Myometrial cell (primary cell): ENCODE measurements around the gene NELFA. TPM values are rescaled to one million over a fixed set of nuclear protein-coding genes. Genes with fewer than 3 reads are reported as not detected.

ENCODE experiments used
- total RNA-seq: library from RNA; depleted of rRNA; stranded (reverse); fragments of >200 nt; gene quantifications from 2 replicates; pipeline ENCODE4 v1.2.3, GENCODE V29; 2015

The NELFA gene
- 11.5 and 25.7 TPM in 2 replicates for total RNA-seq

DNA sequence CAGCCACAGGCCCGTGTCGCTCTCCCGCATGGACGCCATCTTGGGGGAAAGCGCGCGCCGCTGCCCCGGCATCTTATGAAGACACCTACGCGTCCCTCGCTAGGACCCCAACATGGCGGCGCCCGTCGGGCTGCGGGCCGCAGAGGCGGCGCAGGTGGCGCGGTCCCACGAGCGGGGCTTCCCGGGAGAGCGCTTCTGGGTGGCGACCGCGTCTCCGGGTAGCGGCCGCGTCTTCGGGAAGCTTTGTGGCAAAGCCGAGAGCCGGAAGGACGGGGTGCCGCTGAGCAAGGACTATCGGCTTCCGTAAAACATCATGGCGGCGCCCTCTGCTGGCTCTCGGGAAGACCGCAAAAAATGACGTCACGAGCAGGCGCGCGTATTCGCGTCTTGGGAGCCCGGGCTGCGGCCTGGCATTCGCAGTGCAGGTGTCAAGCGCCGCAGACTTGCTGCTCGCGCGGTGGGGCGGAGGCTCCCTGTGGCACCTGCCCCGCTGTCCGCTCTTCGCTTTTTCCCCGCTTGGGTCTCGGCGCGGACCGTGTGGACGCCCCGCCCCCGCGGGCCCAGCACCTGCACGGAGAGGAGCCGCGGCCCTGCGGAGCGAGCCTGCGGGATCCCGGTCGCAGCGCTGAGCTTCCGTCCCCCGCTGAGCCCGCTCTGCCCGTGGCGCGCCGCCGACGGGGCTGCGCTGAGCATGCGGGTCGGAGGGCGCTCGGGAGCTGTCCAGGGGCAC lies at the start of gene NELFA:
Gene NELFA, minus strand, starts transcription at position 54 of the 730 bp plus-strand sequence. Its CDS starts 15 bp downstream, at position 39.

Other genes starting within 250 kb of the NELFA start
- 0.29 and 0.89 TPM in 2 replicates for gene FGFR3, start 215.7 kb downstream of the NELFA start, total RNA-seq
- 32.8 and 44.1 TPM in 2 replicates for gene LETM1, start 152.8 kb downstream of the NELFA start, total RNA-seq
- 49.6 and 56.0 TPM in 2 replicates for gene NSD2, start 137.6 kb downstream of the NELFA start, total RNA-seq
- gene NAT8L, start 50.4 kb upstream of the NELFA start, total RNA-seq: under 0.01 TPM in 1 of 2 replicates, not detected in the other
- gene HAUS3, start 233.1 kb upstream of the NELFA start, total RNA-seq: 3.2 and 5.5 TPM in 2 replicates
- under 0.01 and 0.18 TPM in 2 replicates for gene POLN, start 233.1 kb upstream of the NELFA start, total RNA-seq